ENCODE measurements around the gene NOB1.

Gene NOB1

DNA sequence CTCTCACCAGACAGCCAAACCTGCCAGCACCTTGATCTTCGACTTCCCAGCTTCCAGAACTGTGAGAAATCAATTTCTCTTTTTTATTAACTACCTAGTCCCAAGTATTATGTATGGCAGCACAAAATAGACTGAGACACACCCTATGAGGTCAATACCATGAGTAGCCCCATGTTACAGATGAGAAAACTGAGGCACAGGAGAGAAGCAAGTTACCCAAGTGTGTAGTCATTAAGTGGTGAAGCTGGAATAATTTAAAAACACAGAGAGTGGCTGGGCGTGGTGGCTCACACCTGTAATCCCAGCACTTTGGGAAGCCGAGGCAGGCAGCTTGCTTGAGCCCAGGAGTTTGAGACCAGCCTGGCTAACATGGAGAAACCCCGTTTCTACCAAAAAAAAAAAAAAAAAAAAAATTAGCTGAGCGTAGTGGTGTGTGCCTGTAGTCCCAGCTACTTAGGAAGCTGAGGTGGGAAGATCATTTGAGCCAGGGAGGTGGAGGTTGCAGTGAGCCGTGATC is 33.2 kb downstream of the NOB1 start:
- DNase-seq (ENCODE audit: low read depth in 2 of 3, low spot score in 2 of 3), result no peak

DNA sequence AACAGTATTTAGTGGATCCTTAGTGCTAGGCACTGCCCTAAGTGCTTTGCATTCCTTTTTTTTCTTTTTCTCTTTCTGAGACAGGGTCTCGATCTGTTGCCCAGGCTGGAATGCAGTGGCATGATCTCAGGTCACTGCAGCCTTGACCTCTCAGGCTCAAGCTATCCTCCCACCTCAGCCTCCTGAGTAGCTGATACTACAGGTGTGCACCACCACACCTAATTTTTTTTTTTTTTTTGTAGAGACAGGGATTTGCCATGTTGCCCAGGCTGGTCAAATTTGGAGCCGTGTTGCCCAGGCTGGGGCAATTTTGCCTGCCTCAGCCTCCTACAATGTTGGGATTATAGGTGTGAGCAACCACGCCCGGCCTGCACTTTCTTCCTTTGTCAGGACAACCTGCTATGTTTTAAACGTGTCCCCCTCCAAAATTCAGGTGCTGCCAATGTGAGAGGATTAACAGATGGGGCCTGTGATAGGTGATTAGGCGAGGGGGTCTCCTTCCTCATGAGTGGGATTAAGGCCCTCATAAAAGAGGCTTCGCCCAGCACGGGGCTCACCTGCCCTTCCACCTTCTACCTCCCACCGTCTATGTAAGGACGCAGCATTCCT is 33.8 kb downstream of the NOB1 start:
- DNase-seq (ENCODE audit: low read depth in 2 of 3, low spot score in 2 of 3), result no peak

DNA sequence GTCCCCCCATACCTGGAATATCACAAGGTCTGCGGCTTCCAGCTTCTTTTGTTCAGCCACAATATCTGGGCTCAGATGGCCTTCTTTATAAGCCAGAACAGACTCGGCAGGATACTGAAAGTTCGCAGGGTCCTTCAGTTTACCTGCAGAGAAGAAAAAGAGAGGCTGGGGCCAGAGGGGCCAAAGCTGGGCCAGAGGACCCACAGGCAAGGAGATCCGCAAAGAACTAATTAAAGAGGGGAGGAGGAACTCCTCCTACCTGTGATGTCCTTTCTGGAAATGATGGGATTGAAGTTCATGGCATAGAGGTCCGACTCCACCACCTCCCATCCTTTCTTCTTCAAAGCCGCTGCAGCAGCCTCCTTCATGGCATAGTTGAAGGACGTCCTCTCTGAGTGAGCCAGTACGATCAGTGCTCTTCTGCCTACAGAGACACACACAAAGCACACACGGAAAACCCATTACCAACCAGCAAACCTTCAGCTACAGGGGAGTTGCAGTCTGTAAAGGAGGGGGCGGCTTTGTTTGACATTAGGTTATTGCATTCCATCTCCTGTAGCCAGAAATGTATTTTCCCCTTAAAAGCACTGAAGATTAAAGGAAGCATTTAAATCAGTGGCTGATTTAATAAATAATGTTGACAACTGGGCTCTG is 36.5 kb downstream of the NOB1 start:
- DNase-seq (ENCODE audit: low read depth in 2 of 3, low spot score in 2 of 3), result no peak

DNA sequence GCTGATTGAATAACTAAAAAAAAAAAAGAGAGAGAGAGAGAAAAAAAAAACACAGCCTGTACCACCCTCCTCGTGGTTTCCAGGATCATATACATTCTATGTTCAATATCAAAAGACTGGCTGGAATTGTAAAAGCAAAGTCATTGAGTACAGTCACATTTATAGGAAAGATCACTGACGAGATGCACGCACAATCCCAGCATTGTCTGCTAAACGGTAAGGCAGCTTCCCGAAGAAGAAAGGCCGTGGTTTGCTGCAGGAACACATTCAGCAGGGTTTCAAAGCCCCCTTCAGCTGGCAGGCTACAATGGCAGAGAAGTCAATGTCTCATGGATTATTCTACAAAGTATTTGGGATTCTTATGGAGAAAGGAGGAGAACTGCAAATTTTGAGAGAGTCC is 37.7 kb downstream of the NOB1 start:
- DNase-seq (ENCODE audit: low read depth in 2 of 3, low spot score in 2 of 3), result no peak

DNA sequence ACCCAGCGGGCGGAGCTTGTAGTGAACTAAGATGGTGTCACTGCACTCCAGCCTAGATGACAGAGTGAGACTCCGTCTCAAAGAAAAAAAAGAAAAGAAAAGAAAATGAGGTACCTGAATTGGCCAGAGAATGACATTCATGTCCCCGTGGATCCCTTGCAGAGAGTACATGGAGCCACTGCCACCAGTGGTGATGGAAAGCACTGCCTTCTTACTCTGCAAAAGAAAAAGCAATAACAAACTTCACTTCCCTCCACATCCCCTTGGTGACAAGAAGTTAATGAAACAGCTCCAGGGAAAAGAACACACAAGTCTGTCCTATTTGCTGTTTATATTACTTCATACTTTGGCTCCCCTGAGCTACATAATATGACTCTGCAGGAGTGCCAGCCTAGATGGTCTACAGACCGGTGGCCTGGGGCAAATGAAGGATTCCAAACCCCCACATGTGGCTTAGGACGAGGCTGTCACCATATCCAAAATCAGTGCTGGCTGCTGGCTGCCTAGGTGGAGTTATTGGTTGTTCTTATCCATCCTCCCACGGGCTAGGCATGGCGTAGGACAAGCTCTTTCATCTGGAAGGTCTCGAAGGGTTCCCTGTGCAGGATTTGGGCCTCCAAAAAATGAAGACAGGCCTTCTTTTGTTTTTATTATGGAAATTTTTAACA is 41.7 kb downstream of the NOB1 start:
- no peak for DNase-seq (ENCODE audit: low read depth in 2 of 3, low spot score in 2 of 3)

DNA sequence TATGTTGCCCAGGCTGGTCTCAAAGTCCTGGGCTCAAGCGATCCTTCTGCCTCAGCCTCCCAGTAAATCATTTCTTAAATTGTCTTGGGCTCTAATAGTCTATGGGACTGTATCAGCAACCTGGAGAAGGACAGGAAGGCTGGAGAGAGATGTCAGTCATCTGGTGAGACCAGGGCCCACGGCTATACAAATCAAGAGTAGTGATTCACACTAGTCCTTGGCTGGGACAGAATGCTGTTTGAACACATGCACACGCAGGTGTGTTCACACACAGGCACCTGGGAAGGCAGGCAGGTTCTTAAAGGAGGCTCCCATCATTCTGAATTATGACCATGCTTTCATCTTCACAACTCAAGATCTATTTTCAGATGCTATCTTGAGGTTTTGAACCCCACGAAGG is 42.4 kb downstream of the NOB1 start:
- DNase-seq (ENCODE audit: low read depth in 2 of 3, low spot score in 2 of 3), result no peak

DNA sequence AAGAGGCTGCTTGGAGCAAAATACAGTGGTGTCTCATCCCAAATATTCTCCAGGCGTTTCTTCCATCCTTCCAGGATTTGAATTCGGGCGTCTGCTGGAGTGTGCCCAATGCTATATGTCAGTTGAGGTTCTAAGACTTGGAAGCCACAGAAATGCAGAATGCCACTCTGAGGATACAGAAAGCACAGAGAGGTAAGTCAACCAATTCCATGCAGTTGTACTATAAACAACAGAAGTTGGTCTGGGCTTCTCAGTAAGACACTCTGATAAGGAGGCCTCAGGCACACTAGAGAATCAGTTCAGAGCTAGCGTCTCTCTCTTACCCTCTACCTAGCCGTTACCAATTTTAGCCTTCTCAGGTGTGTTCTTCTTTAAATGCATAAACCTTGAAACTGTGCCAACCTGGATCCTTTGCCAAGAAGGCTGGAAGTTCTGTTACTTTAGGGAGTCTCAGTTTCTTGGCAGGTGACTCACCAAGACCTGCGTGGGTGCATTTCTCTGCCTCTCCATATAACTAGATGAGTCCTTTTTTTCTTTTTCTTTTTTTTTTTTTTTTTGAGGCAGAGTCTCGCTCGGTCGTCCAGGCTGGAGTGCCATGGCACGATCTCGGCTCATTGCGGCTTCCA is 43.5 kb downstream of the NOB1 start:
- no peak for DNase-seq (ENCODE audit: low read depth in 2 of 3, low spot score in 2 of 3)

DNA sequence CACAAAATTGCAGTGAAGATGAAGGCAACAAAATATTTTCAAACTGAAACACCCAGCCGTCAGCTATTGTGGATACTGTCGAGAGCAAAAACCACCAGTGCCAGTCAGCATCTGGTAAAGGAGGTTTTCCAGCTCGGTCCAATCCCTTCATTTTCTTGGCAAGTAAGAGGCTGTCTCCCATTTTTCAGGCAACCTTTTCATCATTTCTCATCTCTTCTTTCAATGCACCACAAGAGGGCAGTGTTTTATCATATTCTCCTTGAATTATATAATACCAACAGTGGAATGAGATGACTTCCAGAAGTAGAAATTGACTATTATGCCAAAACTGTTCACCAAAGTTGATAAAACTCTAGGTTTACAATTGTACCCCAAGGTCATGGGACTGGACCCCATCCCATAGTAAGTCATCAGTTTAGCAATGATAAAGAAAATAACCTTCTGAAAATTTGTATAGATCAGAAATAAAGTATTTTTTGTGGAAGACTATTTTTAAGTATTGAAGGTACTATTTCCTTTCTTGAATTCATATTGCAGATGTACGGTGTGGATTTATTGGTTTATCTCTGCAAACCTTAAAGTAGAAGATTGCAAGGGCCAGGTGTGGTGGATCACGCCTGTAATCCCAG is 45.2 kb downstream of the NOB1 start:
- DNase-seq (ENCODE audit: low read depth in 2 of 3, low spot score in 2 of 3), result no peak

DNA sequence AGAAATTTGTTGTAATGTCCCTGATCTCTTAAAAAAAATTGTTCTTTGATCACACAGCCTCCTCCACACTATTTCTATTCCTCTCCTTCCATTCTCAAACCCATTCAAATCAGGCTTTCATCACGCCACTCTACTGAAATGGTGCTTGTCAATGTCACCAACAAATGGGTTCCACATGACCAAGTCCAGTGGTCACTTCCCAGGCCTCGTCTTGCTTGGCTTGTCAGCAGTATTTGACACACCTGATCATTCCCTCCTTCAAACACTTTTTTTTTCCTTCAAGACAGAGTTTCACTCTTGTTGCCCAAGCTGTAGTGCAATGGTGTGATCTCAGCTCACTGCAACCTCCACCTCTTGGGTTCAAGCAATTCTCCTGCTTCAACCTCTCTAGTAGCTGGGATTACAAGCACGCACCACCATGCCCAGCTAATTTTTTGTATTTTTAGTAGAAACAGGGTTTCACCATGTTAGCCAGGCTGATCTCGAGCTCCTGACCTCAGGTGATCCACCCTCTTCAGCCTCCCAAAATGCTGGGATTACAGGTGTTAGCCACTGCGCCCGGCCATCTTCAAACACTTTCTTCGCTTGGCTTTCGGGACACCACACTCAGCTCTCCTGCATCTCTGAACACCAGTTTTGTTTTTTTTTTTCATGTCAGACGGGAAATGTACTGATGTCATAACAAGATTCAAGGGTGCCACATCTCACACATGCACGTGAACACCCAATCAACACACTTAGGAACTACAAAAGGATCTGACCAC is 46.6 kb downstream of the NOB1 start:
- no peak for DNase-seq (ENCODE audit: low read depth in 2 of 3, low spot score in 2 of 3)

DNA sequence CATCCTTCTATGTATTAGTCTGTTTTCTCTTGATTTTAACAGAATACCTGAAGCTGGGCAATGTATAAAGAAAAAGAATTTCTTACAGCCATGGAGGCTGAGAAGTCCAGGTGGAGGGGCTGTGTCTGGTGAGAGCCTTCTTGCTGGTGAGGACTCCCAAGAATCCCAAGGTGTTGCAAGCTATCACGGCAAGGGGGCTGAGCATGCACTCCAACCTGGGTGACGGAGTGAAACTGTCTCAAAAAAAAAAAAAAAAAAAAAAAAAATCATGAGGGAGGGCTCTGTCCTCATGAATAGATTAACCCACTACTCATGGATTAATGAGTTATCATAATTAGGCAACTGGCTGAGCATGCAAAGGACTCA is 47.8 kb downstream of the NOB1 start:
- no peak for DNase-seq (ENCODE audit: low read depth in 2 of 3, low spot score in 2 of 3)

DNA sequence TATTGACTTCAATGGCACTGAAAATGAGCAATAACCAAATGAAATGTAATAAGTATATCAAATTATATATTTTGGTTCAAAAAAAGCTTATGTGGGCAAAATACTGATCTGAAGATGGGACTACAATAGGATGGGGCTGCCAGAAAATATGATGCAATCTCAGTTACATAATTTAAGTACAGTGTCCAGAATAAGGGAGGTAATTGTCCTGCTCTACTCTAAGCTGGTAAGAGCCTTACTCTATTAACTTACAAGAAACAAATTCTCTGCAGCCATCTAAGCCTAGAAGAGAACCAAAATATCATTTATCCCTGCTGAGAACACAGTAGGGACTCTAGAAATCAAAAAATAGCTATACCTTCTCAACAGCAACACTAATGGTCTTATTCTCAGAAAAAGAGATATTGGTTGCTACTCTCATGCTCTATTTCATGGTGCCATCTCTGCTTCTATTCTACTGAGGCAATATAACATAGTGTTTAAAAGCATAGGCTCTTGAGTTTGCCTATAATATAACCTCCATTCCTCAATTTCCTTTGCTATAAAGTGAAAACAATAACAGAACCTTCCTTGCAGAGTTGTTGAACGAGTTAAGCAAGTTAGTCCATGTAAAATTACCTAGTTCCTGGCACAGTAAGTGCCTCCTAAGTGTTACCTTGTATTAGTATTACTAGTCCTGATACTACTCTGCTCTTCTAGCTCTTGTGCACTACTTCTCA is 48.3 kb downstream of the NOB1 start:
- no peak for DNase-seq (ENCODE audit: low read depth in 2 of 3, low spot score in 2 of 3)

DNA sequence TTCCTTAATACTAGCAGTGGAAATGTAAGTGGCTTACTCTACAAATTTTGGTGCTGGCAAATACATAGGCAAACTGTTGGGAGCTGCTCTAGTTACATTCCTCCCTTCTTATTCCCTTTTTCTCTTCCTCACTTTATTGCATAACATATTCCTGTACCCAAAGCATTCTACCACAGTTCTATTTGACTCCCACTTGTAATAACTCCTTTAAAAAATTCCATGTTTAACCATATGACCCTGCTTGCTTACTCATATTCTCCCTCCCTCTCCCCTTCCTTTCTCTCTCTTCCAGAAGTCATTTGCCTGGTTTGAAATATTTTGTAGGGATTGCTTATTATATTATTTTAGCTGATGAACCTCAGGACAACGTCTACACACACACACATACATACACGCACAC is 51.1 kb downstream of the NOB1 start:
- DNase-seq (ENCODE audit: low read depth in 2 of 3, low spot score in 2 of 3), result no peak

DNA sequence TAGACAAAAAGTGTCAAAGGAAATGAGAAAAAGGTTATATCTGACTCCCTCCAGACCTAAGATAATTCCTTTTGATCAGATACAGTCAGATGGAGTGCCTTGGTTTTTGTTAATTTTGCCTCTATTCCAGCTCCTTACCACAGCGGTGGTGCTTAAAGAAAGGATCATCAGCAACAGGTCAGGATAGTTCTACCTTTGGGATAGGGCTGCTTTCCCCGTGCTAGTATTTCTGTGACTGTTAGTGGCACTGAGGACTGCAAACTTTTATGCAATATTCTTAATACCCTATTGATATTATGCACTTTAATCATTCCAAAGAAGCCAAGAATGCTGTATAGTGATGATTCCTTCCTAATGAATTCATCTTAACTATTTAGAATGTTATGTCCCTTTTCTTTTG is 52.9 kb downstream of the NOB1 start:
- no peak for DNase-seq (ENCODE audit: low read depth in 2 of 3, low spot score in 2 of 3)

DNA sequence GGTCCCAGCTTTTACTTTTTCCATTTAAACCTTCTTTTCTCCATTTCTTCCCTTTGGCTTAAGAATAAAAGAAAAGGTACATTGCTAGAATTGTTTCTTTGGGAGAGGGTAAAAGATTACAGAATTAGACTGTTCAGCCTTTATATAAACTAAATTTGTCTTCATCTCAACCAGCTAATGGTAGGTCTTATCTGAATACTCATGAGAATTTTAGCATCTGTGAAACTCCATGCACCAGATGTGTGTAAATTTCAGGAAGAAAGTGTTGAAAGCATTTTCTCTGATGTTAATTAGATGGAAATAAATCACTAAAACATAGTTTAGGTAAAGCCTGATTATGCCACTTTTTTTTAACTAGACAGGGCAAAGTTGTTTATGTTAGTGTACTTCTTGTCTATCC is 53.3 kb downstream of the NOB1 start:
- DNase-seq (ENCODE audit: low read depth in 2 of 3, low spot score in 2 of 3), result no peak

DNA sequence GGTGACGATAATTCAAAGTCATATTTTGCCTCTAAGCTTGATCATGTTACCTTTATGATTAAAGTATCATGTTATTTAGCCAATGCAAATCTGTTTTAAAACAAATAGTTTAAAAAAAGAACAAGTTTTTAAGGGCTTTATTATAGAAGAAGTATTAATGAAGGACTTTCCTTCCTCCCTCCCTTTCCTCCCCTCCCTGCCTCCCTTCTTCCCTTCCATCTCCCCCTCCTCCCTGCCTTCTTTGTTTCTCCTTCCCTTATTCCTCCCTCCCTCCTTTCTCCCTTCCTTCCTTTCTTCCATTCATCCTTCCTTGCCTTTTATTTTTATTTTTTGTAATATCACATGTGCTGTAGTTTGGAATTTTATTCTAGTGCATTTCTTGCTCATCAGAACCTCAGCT is 54.8 kb downstream of the NOB1 start:
- DNase-seq (ENCODE audit: low read depth in 2 of 3, low spot score in 2 of 3), result no peak

DNA sequence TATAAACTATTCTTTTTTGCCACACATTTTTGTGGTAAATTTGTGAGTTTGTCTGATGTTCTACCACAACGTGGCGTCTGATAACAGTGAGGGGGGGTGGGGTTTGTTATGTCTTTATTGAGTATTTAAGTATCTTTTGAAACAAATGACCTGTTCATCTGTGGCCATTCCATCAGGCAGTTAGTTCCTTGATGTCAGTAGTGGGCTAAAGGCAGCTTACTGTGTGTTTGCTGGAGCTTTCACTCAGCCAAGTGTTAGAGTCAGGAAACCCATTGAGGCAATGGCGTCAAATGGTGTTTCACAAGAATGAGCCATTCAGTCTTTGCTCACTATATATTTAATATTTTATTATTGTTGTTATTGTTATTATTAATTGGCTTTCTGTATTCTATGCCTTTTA is 56.3 kb downstream of the NOB1 start:
- DNase-seq (ENCODE audit: low read depth in 2 of 3, low spot score in 2 of 3), result no peak

DNA sequence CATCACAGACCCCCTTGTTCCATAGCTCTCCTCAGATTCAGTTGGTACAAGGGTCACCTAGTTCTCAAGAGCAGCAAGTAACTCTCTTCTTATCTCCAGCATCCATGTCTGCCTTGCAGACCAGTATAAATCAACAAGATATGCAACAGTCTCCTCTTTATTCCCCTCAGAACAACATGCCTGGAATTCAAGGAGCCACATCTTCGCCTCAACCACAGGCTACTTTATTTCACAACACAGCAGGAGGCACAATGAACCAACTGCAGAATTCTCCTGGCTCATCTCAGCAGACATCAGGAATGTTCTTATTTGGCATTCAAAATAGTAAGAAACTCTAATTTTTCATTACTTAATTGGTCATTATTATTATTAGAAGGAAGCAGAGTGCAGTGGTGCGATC is 60.8 kb downstream of the NOB1 start:
- DNase-seq (ENCODE audit: low read depth in 2 of 3, low spot score in 2 of 3), result no peak

DNA sequence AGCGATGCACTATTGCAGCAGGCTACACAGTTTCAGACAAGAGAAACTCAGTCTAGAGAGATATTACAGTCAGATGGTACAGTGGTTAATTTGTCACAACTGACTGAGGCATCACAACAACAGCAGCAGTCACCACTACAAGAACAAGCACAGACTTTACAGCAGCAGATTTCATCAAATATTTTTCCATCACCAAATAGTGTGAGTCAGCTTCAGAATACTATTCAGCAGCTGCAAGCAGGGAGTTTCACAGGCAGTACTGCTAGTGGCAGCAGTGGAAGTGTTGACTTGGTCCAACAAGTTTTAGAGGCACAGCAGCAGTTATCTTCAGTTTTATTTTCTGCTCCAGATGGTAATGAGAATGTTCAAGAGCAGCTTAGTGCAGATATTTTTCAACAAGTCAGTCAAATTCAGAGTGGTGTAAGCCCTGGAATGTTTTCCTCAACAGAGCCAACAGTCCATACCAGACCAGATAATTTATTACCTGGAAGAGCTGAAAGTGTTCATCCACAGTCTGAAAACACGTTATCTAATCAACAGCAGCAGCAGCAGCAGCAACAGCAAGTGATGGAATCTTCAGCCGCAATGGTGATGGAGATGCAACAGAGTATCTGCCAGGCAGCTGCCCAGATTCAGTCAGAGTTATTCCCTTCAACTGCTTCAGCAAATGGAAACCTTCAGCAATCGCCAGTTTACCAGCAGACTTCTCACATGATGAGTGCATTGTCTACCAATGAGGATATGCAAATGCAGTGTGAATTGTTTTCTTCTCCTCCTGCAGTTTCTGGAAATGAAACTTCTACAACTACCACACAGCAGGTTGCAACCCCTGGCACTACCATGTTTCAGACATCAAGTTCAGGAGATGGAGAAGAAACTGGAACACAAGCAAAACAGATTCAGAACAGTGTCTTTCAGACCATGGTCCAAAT is 62.5 kb downstream of the NOB1 start:
- DNase-seq (ENCODE audit: low read depth in 2 of 3, low spot score in 2 of 3), result no peak
